Choroid plexus epithelial cell (primary cell): Measurements from ENCODE around the gene UMPS.

ENCODE experiments used
- DNase-seq: peaks from one replicate; pipeline ENCODE4 v3.0.0-alpha.2; 2010; ENCODE audit warnings: low read depth
- H3K4me3 ChIP-seq: 2 replicates; pipeline ENCODE4 v1.5.1; 2011; ENCODE audit warnings: low read depth, mild to moderate bottlenecking, control low read depth, low read length, moderate library complexity
- CTCF ChIP-seq: conservative IDR thresholded peaks from 2 replicates; pipeline ENCODE4 v1.5.1; 2011; ENCODE audit warnings: low read depth, mild to moderate bottlenecking, control low read depth, inconsistent platforms, low read length, moderate library complexity

Gene UMPS

GRCh38 chr3:124730129-124730940 lies at the start of gene UMPS:
Gene UMPS, plus strand, starts transcription at chr3:124730452. Its CDS starts 20 bp downstream, at chr3:124730472.
- peak; percentile 77 for DNase-seq
- peak within 1 kb of the TSS; percentile 99 for H3K4me3 ChIP-seq
- TF ChIP-seq CTCF, result no peak

GRCh38 chr3:124680521-124680920 lies 49.7 kb upstream of the UMPS start:
- H3K4me3 ChIP-seq, result no peak overlapping the region
- no peak for TF ChIP-seq CTCF
- DNase-seq, result no peak

- TF ChIP-seq CTCF, result no peak
- DNase-seq, result no peak
- no peak overlapping the region for H3K4me3 ChIP-seq
These were observed 48.0 kb upstream of the UMPS start for GRCh38 chr3:124682263-124682662.

- no peak overlapping the region for H3K4me3 ChIP-seq
- no peak for DNase-seq
- TF ChIP-seq CTCF, result no peak
These were observed 45.8 kb upstream of the UMPS start for GRCh38 chr3:124684459-124684858.

- TF ChIP-seq CTCF, result no peak
- no peak overlapping the region for H3K4me3 ChIP-seq
- DNase-seq, result no peak
These were observed 45.2 kb upstream of the UMPS start for GRCh38 chr3:124685067-124685466.

- H3K4me3 ChIP-seq, result no peak overlapping the region
- no peak for TF ChIP-seq CTCF
- DNase-seq, result no peak
These were observed 44.8 kb upstream of the UMPS start for GRCh38 chr3:124685481-124685880.
